ENCODE measurements around the gene STIM2. TPM values are rescaled to one million over a fixed set of nuclear protein-coding genes. Genes with fewer than 3 reads are reported as not detected.

Gene STIM2
- total RNA-seq, 4 donors from 2014 or later = 15.9 to 25.5 (median 23.6) TPM

DNA sequence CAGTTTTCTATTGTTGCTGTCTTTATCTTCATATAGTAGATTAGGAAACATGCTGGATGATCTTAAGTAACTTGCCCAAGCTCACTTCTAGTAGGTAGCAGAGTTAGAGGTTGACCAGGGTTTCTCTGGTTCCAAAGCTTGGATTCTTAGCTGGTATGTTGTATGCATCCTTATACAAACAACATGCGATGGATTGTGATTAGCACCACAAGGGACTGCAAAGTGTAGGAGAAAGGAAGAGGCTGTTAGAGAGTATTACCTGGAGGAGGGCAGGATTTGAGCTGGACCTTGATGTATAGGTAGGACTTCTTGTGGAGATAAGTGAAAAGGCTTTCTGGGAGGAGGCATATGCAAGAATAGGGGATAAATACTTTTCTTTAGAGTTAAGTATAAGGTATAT is 5.6 kb downstream of the STIM2 start:
- intact Hi-C loops (cut with DNase I; ENCODE audit: low total_unique reads) = no loop called here
- TF ChIP-seq POLR2A (IDR thresholded peaks at IDR 0.05) = no peak
- TF ChIP-seq, protein P1, sequence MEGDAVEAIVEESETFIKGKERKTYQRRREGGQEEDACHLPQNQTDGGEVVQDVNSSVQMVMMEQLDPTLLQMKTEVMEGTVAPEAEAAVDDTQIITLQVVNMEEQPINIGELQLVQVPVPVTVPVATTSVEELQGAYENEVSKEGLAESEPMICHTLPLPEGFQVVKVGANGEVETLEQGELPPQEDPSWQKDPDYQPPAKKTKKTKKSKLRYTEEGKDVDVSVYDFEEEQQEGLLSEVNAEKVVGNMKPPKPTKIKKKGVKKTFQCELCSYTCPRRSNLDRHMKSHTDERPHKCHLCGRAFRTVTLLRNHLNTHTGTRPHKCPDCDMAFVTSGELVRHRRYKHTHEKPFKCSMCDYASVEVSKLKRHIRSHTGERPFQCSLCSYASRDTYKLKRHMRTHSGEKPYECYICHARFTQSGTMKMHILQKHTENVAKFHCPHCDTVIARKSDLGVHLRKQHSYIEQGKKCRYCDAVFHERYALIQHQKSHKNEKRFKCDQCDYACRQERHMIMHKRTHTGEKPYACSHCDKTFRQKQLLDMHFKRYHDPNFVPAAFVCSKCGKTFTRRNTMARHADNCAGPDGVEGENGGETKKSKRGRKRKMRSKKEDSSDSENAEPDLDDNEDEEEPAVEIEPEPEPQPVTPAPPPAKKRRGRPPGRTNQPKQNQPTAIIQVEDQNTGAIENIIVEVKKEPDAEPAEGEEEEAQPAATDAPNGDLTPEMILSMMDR (IDR thresholded peaks at IDR 0.05) = no peak
- WGBS, 2 donors = 95 to 96% methylated on average over 1 of the region's 1 CpG
- DNase-seq (ENCODE audit: low spot score in 2 of 2) = no peak
- no peak overlapping the region for H3K4me3 ChIP-seq (ENCODE audit: low read depth, poor library complexity, severe bottlenecking)

DNA sequence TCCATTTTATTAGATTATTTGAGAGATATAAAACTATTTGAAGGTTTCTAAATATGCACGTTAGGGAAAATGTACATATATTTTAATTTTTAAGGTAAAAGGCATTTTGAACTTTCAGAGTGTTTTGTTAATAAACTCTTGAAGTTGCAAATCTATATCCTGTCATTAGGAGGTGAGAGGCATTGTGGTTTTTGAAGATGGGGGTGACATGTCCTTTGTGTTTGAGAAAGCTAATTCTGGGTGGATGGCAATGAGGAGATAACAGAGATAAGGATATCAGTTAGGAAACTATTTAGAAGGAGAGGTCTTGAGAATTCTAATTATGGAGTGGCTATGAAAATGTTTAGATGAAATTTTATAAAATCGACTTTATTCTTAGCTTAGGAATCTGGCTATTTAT is 6.1 kb downstream of the STIM2 start:
- TF ChIP-seq, protein P1 (IDR thresholded peaks at IDR 0.05) = no peak
- no peak for TF ChIP-seq POLR2A (IDR thresholded peaks at IDR 0.05)
- 90 to 91% methylated on average over 2 of the region's 2 CpGs for WGBS, 2 donors
- H3K4me3 ChIP-seq (ENCODE audit: low read depth, poor library complexity, severe bottlenecking) = no peak overlapping the region
- no peak for DNase-seq (ENCODE audit: low spot score in 2 of 2)
- intact Hi-C loops (cut with DNase I; ENCODE audit: low total_unique reads) = no loop called here

GRCh38 chr4:26867914-26868684 is 7.5 kb downstream of the STIM2 start:
- WGBS, 2 donors = 67 to 81% methylated on average over 3 of the region's 3 CpGs
- intact Hi-C loops (cut with DNase I; ENCODE audit: low total_unique reads) = no loop called here
- DNase-seq (ENCODE audit: low spot score in 2 of 2) = no peak

GRCh38 chr4:26870576-26871262 is 10.1 kb downstream of the STIM2 start:
- 86 to 89% methylated on average over 2 of the region's 2 CpGs for WGBS, 2 donors
- DNase-seq (ENCODE audit: low spot score in 2 of 2) = no peak
- intact Hi-C loops (cut with DNase I; ENCODE audit: low total_unique reads) = no loop called here
- TF ChIP-seq, protein P1 (IDR thresholded peaks at IDR 0.05) = no peak
- no peak for TF ChIP-seq POLR2A (IDR thresholded peaks at IDR 0.05)
- no peak overlapping the region for H3K4me3 ChIP-seq (ENCODE audit: low read depth, poor library complexity, severe bottlenecking)

More at GRCh38 chr4:26867914-26868684, 7.5 kb downstream of the STIM2 start:
- no peak for TF ChIP-seq POLR2A (IDR thresholded peaks at IDR 0.05)
- TF ChIP-seq, protein P1 (IDR thresholded peaks at IDR 0.05) = no peak
- no peak overlapping the region for H3K4me3 ChIP-seq (ENCODE audit: low read depth, poor library complexity, severe bottlenecking)

- no peak overlapping the region for H3K4me3 ChIP-seq (ENCODE audit: low read depth, poor library complexity, severe bottlenecking)
- no peak for DNase-seq (ENCODE audit: low spot score in 2 of 2)
- WGBS, 2 donors = 44 to 46% methylated on average over 3 of the region's 3 CpGs
- intact Hi-C loops (cut with DNase I; ENCODE audit: low total_unique reads) = no loop called here
- TF ChIP-seq POLR2A (IDR thresholded peaks at IDR 0.05) = no peak
- TF ChIP-seq, protein P1 (IDR thresholded peaks at IDR 0.05) = no peak
These were observed 11.0 kb downstream of the STIM2 start for GRCh38 chr4:26871611-26872010.
